ENCODE data around the gene EPS8. TPM values are rescaled to one million over a fixed set of nuclear protein-coding genes. Genes with fewer than 3 reads are reported as not detected.
A peak's percentile ranks its signal among the peaks of the same experiment; 100 is the strongest.
"Not testable (repeated sequence)": the region's sequence is repeated elsewhere in the genome, so short reads cannot be mapped to it uniquely, and the experiment has no call there.

The EPS8 gene
- polyA plus RNA-seq, 6 donors from 2014 or later, result 0.49 to 1.3 (median 0.90) TPM

GRCh38 chr12:15763328-15763727 is 25.9 kb downstream of the EPS8 start:
- H3K4me1 Mint-ChIP-seq, result no peaks in the 10 kb centered on the region
- H3K27me3 Mint-ChIP-seq, result peaks cover 22 to 26% (median 26%) of the 10 kb centered on the region in 3 donors
- H3K9me3 Mint-ChIP-seq, result no peaks in the 10 kb centered on the region
- no peak overlapping the region for H3K27ac Mint-ChIP-seq
- H3K36me3 Mint-ChIP-seq, result no peaks in the 10 kb centered on the region
- DNase-seq (no peak), ATAC-seq (ENCODE audit: low read depth in 2 of 2) (no peak)
- H3K4me3 Mint-ChIP-seq, result no peak overlapping the region

GRCh38 chr12:15762162-15762561 is 27.0 kb downstream of the EPS8 start:
- DNase-seq; H3K4me3 Mint-ChIP-seq; H3K4me1 Mint-ChIP-seq; H3K36me3 Mint-ChIP-seq; ATAC-seq (ENCODE audit: low read depth in 2 of 2); H3K27ac Mint-ChIP-seq; H3K9me3 Mint-ChIP-seq: not testable (repeated sequence)
- H3K27me3 Mint-ChIP-seq, result peaks cover 22 to 32% (median 26%) of the 10 kb centered on the region in 3 donors

GRCh38 chr12:15757553-15758255 is 31.5 kb downstream of the EPS8 start:
- H3K27ac Mint-ChIP-seq, result peak overlapping the region in 1 of 6 donors; percentile 4
- peaks cover 33 to 42% (median 39%) of the 10 kb centered on the region in 3 donors for H3K27me3 Mint-ChIP-seq
- no peaks in the 10 kb centered on the region for H3K9me3 Mint-ChIP-seq
- ATAC-seq (ENCODE audit: low read depth in 2 of 2) (no peak), DNase-seq (no peak)
- H3K4me1 Mint-ChIP-seq, result no peaks in the 10 kb centered on the region
- no peak overlapping the region for H3K4me3 Mint-ChIP-seq
- H3K36me3 Mint-ChIP-seq, result no peaks in the 10 kb centered on the region

- Mint-ChIP-seq H3K9me3 (no peaks in the 10 kb centered on the region), H3K36me3 (no peaks in the 10 kb centered on the region), H3K4me1 (no peaks in the 10 kb centered on the region), H3K27me3 (peaks cover 28 to 41% (median 35%) of the 10 kb centered on the region in 3 donors), H3K27ac (no peak overlapping the region), H3K4me3 (no peak overlapping the region)
- ATAC-seq (ENCODE audit: low read depth in 2 of 2) (no peak), DNase-seq (no peak)
These were observed 32.4 kb downstream of the EPS8 start for GRCh38 chr12:15756822-15757221.

- no peak overlapping the region for H3K4me3 Mint-ChIP-seq
- no peaks in the 10 kb centered on the region for H3K36me3 Mint-ChIP-seq
- H3K27ac Mint-ChIP-seq, result peak overlapping the region in 1 of 6 donors; percentile 3
- DNase-seq, result no peak
- peaks cover 16 to 29% (median 25%) of the 10 kb centered on the region in 3 donors for H3K27me3 Mint-ChIP-seq
- H3K9me3 Mint-ChIP-seq, result no peaks in the 10 kb centered on the region
- ATAC-seq (ENCODE audit: low read depth in 2 of 2), result no peak
- H3K4me1 Mint-ChIP-seq, result no peaks in the 10 kb centered on the region
These were observed 35.0 kb downstream of the EPS8 start for GRCh38 chr12:15754233-15754632.

- Mint-ChIP-seq H3K4me3 (no peak overlapping the region), H3K27me3 (peaks cover 16 to 19% (median 18%) of the 10 kb centered on the region in 3 donors), H3K9me3 (no peaks in the 10 kb centered on the region), H3K36me3 (no peaks in the 10 kb centered on the region), H3K4me1 (no peaks in the 10 kb centered on the region), H3K27ac (no peak overlapping the region)
- ATAC-seq (ENCODE audit: low read depth in 2 of 2), result no peak
- DNase-seq, result no peak
These were observed 36.4 kb downstream of the EPS8 start for GRCh38 chr12:15752785-15753184.

GRCh38 chr12:15751741-15752140 is 37.4 kb downstream of the EPS8 start:
- Mint-ChIP-seq H3K27me3 (peaks cover 16 to 22% (median 18%) of the 10 kb centered on the region in 3 donors), H3K9me3 (no peaks in the 10 kb centered on the region), H3K27ac (no peak overlapping the region), H3K4me1 (no peaks in the 10 kb centered on the region), H3K36me3 (no peaks in the 10 kb centered on the region), H3K4me3 (no peak overlapping the region)
- DNase-seq (no peak), ATAC-seq (ENCODE audit: low read depth in 2 of 2) (no peak)

GRCh38 chr12:15749937-15750336 is 39.3 kb downstream of the EPS8 start:
- Mint-ChIP-seq H3K4me1 (no peaks in the 10 kb centered on the region), H3K27ac (no peak overlapping the region), H3K36me3 (no peaks in the 10 kb centered on the region), H3K4me3 (no peak overlapping the region), H3K9me3 (no peaks in the 10 kb centered on the region), H3K27me3 (peaks cover 7 to 17% (median 10%) of the 10 kb centered on the region in 3 donors)
- DNase-seq, result no peak
- no peak for ATAC-seq (ENCODE audit: low read depth in 2 of 2)

- not testable (repeated sequence) for H3K27ac Mint-ChIP-seq; H3K4me3 Mint-ChIP-seq; DNase-seq; ATAC-seq (ENCODE audit: low read depth in 2 of 2); H3K36me3 Mint-ChIP-seq; H3K4me1 Mint-ChIP-seq
- peaks cover 0 to 18% (median 5%) of the 10 kb centered on the region in 7 donors for H3K9me3 Mint-ChIP-seq
- H3K27me3 Mint-ChIP-seq, result peaks cover 5 to 18% (median 17%) of the 10 kb centered on the region in 3 donors
These were observed 47.3 kb downstream of the EPS8 start for GRCh38 chr12:15741870-15742269.

- Mint-ChIP-seq H3K27ac (no peak overlapping the region), H3K36me3 (no peaks in the 10 kb centered on the region), H3K9me3 (peaks cover 0 to 18% (median 5%) of the 10 kb centered on the region in 7 donors), H3K27me3 (peaks cover 5 to 18% (median 11%) of the 10 kb centered on the region in 3 donors), H3K4me1 (no peaks in the 10 kb centered on the region), H3K4me3 (no peak overlapping the region)
- no peak for ATAC-seq (ENCODE audit: low read depth in 2 of 2)
- no peak for DNase-seq
These were observed 48.1 kb downstream of the EPS8 start for GRCh38 chr12:15741082-15741481.

GRCh38 chr12:15740389-15740788 is 48.8 kb downstream of the EPS8 start:
- H3K36me3 Mint-ChIP-seq; ATAC-seq (ENCODE audit: low read depth in 2 of 2); DNase-seq; H3K27ac Mint-ChIP-seq; H3K4me1 Mint-ChIP-seq; H3K4me3 Mint-ChIP-seq: not testable (repeated sequence)
- H3K27me3 Mint-ChIP-seq, result peaks cover 5 to 18% (median 11%) of the 10 kb centered on the region in 3 donors
- H3K9me3 Mint-ChIP-seq, result peaks cover 0 to 18% (median 5%) of the 10 kb centered on the region in 7 donors

- Mint-ChIP-seq H3K4me3 (no peak overlapping the region), H3K36me3 (no peaks in the 10 kb centered on the region), H3K27ac (no peak overlapping the region), H3K27me3 (peaks cover 5 to 15% (median 11%) of the 10 kb centered on the region in 3 donors), H3K4me1 (no peaks in the 10 kb centered on the region), H3K9me3 (peaks cover 0 to 18% (median 5%) of the 10 kb centered on the region in 7 donors)
- DNase-seq (no peak), ATAC-seq (ENCODE audit: low read depth in 2 of 2) (no peak)
These were observed 50.7 kb downstream of the EPS8 start for GRCh38 chr12:15738438-15739015.

- Mint-ChIP-seq H3K9me3 (peaks cover 0 to 1% (median 0%) of the 10 kb centered on the region in 7 donors), H3K27ac (no peak overlapping the region), H3K36me3 (no peaks in the 10 kb centered on the region), H3K4me1 (no peaks in the 10 kb centered on the region), H3K4me3 (no peak overlapping the region), H3K27me3 (peaks cover 5 to 19% (median 11%) of the 10 kb centered on the region in 3 donors)
- ATAC-seq (ENCODE audit: low read depth in 2 of 2) (no peak), DNase-seq (no peak)
These were observed 53.2 kb downstream of the EPS8 start for GRCh38 chr12:15735837-15736615.

All from naive B cell (primary cell).